Measurements from ENCODE around the gene ADGRB3. TPM values are rescaled to one million over a fixed set of nuclear protein-coding genes. Genes with fewer than 3 reads are reported as not detected.

ADGRB3 gene
- total RNA-seq, 1 experiment from 2014 or later: not detected

GRCh38 chr6:69308584-69308983 is 673.5 kb downstream of the ADGRB3 start:
- no peaks in the 10 kb centered on the region for H3K27me3 ChIP-seq (replicated peaks)
- no peaks in the 10 kb centered on the region for H3K4me1 ChIP-seq (replicated peaks)
- DNase-seq (ENCODE audit: low read depth in 1 of 2, low spot score in 2 of 2): no peak
- no peak overlapping the region for H3K4me3 ChIP-seq
- no peaks in the 10 kb centered on the region for H3K9me3 ChIP-seq (replicated peaks)
- no peak overlapping the region for H3K27ac ChIP-seq
- H3K36me3 ChIP-seq: no peaks in the 10 kb centered on the region

- Histone ChIP-seq H3K27ac (no peak overlapping the region), H3K36me3 (no peaks in the 10 kb centered on the region), H3K4me1 (replicated peaks) (no peaks in the 10 kb centered on the region), H3K4me3 (no peak overlapping the region), H3K27me3 (replicated peaks) (no peaks in the 10 kb centered on the region), H3K9me3 (replicated peaks) (no peaks in the 10 kb centered on the region)
- no peak for DNase-seq (ENCODE audit: low read depth in 1 of 2, low spot score in 2 of 2)
Observed at GRCh38 chr6:69311888-69312287, 676.8 kb downstream of the ADGRB3 start.

DNA sequence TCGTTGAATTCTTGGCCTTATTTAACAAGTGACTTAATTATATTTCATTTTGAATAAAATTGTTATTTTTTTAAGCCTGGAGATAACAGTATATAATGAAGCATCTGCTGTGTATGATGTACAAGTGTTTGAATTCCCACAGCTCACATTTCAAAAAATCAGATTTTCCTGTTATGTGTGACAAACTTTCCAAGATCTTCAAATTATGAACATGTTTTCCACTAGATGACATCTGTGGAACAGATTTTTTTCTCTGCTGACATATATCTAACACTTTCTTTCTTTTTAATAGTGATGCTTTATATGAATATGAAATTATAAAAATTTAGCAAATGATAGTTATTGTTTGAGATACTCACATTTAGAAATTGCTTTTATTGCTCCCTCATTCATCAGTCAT is 678.9 kb downstream of the ADGRB3 start:
- no peaks in the 10 kb centered on the region for H3K36me3 ChIP-seq
- H3K4me3 ChIP-seq: no peak overlapping the region
- DNase-seq (ENCODE audit: low read depth in 1 of 2, low spot score in 2 of 2): no peak
- no peaks in the 10 kb centered on the region for H3K4me1 ChIP-seq (replicated peaks)
- H3K9me3 ChIP-seq (replicated peaks): no peaks in the 10 kb centered on the region
- no peak overlapping the region for H3K27ac ChIP-seq
- no peaks in the 10 kb centered on the region for H3K27me3 ChIP-seq (replicated peaks)

DNA sequence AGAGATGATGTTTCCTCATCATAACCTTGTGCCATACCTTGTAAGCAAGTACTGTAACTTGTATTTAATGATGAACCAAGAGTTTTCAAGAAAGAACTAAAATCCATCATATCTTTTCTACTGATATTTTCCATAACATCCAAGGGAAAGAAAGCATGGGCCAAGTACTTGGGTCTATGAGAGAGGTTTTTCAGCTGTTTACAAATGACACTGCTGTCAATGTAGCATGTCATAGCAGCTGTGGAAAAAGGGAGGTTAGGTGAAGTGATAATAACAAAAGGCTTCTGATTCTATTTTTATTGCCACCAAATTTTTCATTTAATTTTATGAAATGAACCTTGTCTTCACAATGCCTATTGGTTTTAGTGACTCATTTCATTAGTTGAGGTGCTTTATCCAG is 679.4 kb downstream of the ADGRB3 start:
- DNase-seq (ENCODE audit: low read depth in 1 of 2, low spot score in 2 of 2): no peak
- Histone ChIP-seq H3K4me1 (replicated peaks) (no peaks in the 10 kb centered on the region), H3K36me3 (no peaks in the 10 kb centered on the region), H3K27ac (no peak overlapping the region), H3K4me3 (no peak overlapping the region), H3K27me3 (replicated peaks) (no peaks in the 10 kb centered on the region), H3K9me3 (replicated peaks) (no peaks in the 10 kb centered on the region)

DNA sequence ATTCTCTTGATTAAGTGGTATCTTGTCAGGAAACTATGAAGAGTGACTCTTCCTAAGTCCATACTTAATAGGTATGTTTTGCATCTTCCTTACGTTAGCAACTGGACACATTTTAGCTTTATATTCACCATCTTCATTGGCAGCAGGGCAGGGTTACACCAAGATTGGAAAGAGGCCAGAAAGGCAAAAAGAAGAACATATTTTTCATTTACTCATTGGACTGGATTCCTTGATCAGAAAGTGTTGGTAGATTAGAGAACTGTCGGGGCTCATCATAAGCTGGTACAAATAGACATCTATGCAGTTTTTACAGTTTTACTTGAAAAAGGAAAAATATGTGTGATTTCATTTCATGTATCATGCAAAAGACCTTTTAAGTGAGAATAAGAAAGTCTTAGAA is 696.8 kb downstream of the ADGRB3 start:
- Histone ChIP-seq H3K27ac (no peak overlapping the region), H3K27me3 (replicated peaks) (0 out of 2 replicates have a peak, but pooled peaks cover 4% of the 10 kb centered on the region), H3K9me3 (replicated peaks) (no peaks in the 10 kb centered on the region; the same call in 1 of the 2 replicates), H3K4me1 (replicated peaks) (no peaks in the 10 kb centered on the region), H3K4me3 (no peak overlapping the region), H3K36me3 (no peaks in the 10 kb centered on the region)
- no peak for DNase-seq (ENCODE audit: low read depth in 1 of 2, low spot score in 2 of 2)

DNA sequence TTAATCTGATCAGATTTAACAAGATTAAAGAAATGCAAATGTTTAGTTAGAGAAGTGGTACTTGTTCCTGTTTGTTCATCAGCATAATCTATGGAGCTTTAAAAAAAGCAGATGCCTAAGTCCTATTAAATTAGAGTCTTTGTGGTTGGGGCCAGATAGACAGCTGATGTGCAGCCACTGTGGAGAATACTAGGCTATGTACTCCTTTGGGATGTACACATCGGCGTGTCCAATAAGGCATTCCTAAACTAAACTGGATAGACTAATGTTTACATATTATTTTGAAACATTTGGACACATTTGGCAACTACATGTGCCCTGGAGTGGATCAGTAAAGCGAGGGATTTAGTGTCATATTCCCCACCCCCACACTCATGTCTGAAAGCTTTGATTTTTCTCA is 702.2 kb downstream of the ADGRB3 start:
- Histone ChIP-seq H3K9me3 (replicated peaks) (no peaks in the 10 kb centered on the region; the same call in 1 of the 2 replicates), H3K27ac (no peak overlapping the region), H3K36me3 (no peaks in the 10 kb centered on the region), H3K4me1 (replicated peaks) (no peaks in the 10 kb centered on the region), H3K27me3 (replicated peaks) (no peaks in the 10 kb centered on the region), H3K4me3 (no peak overlapping the region)
- no peak for DNase-seq (ENCODE audit: low read depth in 1 of 2, low spot score in 2 of 2)

DNA sequence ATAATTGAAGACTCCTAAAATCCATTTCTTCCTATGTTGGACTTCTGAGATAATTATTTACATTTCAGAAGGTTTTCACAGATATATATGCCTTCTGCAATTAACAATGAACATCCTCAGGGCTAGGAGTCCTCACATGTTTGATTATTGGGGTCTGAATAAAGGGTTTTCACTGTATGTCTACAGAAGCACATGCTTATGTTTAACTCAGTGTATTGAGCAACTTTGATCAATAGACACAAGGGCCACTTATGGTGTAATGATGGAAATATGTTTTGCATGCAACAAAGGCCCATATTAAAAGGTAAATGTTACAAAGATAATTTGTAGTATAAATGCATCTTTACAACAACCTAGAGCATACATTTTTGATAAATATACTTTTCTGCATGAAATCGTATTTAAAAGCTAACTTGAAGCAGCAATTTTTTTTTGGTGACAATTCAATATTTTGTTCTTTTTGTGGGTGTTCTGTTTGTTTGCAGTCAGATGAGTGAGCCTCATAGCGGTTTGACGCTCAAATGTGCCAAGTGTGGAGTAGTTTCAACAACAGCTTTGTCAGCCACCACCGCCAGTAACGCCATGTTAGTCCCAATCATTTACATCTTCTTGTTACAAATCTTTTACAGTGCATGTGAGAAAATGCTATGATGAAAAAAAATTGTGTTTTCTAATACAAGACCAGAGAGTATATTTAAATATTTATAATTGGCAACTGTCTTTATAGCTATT is 703.5 kb downstream of the ADGRB3 start:
- Histone ChIP-seq H3K27me3 (replicated peaks) (no peaks in the 10 kb centered on the region), H3K9me3 (replicated peaks) (no peaks in the 10 kb centered on the region; the same call in 1 of the 2 replicates), H3K4me1 (replicated peaks) (no peaks in the 10 kb centered on the region), H3K4me3 (no peak overlapping the region), H3K27ac (no peak overlapping the region), H3K36me3 (no peaks in the 10 kb centered on the region)
- DNase-seq (ENCODE audit: low read depth in 1 of 2, low spot score in 2 of 2): no peak

GRCh38 chr6:69339163-69339550 is 704.1 kb downstream of the ADGRB3 start:
- H3K4me1 ChIP-seq (replicated peaks): no peaks in the 10 kb centered on the region
- no peak for DNase-seq (ENCODE audit: low read depth in 1 of 2, low spot score in 2 of 2)
- H3K9me3 ChIP-seq (replicated peaks): no peaks in the 10 kb centered on the region; the same call in 1 of the 2 replicates
- H3K4me3 ChIP-seq: no peak overlapping the region
- H3K27ac ChIP-seq: no peak overlapping the region
- no peaks in the 10 kb centered on the region for H3K36me3 ChIP-seq
- H3K27me3 ChIP-seq (replicated peaks): no peaks in the 10 kb centered on the region

DNA sequence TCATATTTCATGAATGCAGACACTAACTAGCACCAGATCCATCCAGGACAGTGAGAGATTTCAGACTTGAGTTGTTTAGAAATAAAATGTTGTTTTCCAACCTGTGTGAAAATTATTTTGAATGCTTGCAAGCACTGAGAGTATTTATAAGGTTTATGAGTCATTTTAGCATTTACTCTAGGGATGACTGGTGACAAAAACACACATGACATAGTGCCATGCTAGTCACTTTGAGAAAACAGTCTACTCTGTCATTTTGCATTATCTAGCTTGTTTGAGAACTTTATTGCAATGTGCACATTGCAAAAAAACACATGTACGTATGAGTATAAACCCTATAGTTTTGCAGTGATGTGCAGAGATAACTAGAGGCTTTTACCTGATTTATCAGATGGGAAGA is 705.1 kb downstream of the ADGRB3 start:
- H3K36me3 ChIP-seq: no peaks in the 10 kb centered on the region
- DNase-seq (ENCODE audit: low read depth in 1 of 2, low spot score in 2 of 2): no peak
- H3K27ac ChIP-seq: no peak overlapping the region
- no peaks in the 10 kb centered on the region for H3K27me3 ChIP-seq (replicated peaks)
- H3K4me3 ChIP-seq: no peak overlapping the region
- H3K4me1 ChIP-seq (replicated peaks): no peaks in the 10 kb centered on the region
- no peaks in the 10 kb centered on the region; the same call in 1 of the 2 replicates for H3K9me3 ChIP-seq (replicated peaks)

DNA sequence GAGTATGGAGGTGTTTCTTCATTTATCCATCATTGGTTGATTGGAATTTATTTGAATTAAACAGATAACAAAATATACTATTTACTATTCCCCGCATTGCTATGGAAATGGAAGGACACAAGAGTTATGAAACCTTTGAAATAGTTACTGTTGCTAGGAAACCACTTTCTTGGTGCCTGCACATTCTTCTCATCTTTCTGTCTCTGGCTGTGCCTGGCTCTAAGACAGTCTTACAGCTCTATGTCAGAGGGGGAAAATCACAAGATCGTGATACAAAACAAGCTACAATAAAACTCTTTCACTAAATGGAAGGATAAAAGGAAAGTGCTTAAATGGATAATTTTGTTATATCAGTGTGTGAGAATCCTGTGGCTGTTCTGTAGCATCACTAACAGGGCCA is 708.8 kb downstream of the ADGRB3 start:
- Histone ChIP-seq H3K27ac (no peak overlapping the region), H3K4me3 (no peak overlapping the region), H3K36me3 (no peaks in the 10 kb centered on the region), H3K4me1 (replicated peaks) (no peaks in the 10 kb centered on the region), H3K27me3 (replicated peaks) (no peaks in the 10 kb centered on the region), H3K9me3 (replicated peaks) (no peaks in the 10 kb centered on the region)
- no peak for DNase-seq (ENCODE audit: low read depth in 1 of 2, low spot score in 2 of 2)

DNA sequence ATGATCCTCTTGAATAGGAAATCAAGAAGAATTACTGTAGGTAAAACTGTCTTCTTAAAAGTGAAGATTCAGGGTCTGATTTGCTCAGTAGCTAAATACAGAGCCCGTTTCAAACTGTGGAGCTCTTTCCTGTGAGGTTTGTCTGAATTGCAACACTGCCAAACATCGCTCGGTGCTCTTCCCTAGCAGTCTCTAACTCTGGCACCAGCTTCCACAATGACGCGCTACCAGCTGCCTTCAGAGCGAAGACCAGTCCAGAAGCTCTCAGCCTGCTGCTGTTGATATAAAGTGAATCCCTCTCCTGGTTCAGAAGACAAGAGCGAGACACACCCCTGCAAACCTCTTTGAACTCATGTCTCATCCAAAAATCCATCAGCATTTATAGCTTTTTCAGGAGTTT is 714.7 kb downstream of the ADGRB3 start:
- Histone ChIP-seq H3K4me3 (no peak overlapping the region), H3K9me3 (replicated peaks) (no peaks in the 10 kb centered on the region), H3K36me3 (no peaks in the 10 kb centered on the region), H3K27me3 (replicated peaks) (no peaks in the 10 kb centered on the region), H3K4me1 (replicated peaks) (no peaks in the 10 kb centered on the region), H3K27ac (no peak overlapping the region)
- DNase-seq (ENCODE audit: low read depth in 1 of 2, low spot score in 2 of 2): no peak

DNA sequence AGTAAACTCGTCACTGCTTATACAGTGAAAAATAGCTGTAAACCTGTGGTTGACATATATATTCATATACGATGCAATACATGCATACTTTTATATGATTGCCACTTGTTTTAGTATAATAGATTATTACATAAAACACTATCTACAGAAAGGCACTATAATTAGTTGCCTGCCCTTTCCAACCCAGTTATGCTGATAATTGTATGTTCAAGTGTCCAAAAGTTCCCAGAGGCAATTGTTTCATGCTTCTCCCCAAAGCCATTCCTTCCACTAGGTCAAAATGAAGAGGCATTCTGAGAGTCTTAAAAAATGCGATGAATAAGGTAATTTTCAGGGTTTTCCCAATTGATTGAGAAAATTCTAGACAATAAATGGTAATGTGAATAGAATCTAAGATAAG is 727.1 kb downstream of the ADGRB3 start:
- Histone ChIP-seq H3K4me1 (replicated peaks) (no peaks in the 10 kb centered on the region), H3K36me3 (no peaks in the 10 kb centered on the region), H3K27ac (no peak overlapping the region), H3K4me3 (no peak overlapping the region), H3K27me3 (replicated peaks) (no peaks in the 10 kb centered on the region), H3K9me3 (replicated peaks) (no peaks in the 10 kb centered on the region)
- DNase-seq (ENCODE audit: low read depth in 1 of 2, low spot score in 2 of 2): no peak

DNA sequence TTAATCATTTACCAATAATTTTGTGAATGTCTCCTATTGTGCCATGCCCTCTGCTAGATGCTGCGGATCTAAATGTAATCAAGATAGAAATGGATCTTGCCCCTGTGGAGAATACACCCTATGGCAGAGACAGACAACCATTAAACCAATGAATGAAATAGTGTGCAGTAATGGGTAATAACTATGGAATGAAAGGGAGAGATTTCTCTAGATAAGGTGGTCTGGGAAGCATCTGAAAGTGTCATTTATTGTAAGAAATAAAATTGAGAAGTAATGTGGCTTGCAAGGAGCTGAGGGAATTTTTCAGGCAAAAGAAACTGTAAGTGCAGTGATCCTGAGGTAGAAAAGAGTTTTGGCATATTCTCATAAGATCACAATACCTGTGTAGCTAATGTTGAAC is 731.7 kb downstream of the ADGRB3 start:
- no peaks in the 10 kb centered on the region for H3K36me3 ChIP-seq
- no peak overlapping the region for H3K27ac ChIP-seq
- no peaks in the 10 kb centered on the region for H3K4me1 ChIP-seq (replicated peaks)
- H3K27me3 ChIP-seq (replicated peaks): no peaks in the 10 kb centered on the region
- DNase-seq (ENCODE audit: low read depth in 1 of 2, low spot score in 2 of 2): no peak
- H3K9me3 ChIP-seq (replicated peaks): no peaks in the 10 kb centered on the region
- H3K4me3 ChIP-seq: no peak overlapping the region

GRCh38 chr6:69368613-69369012 is 733.5 kb downstream of the ADGRB3 start:
- H3K27me3 ChIP-seq (replicated peaks): no peaks in the 10 kb centered on the region
- no peak for DNase-seq (ENCODE audit: low read depth in 1 of 2, low spot score in 2 of 2)
- no peak overlapping the region for H3K27ac ChIP-seq
- no peaks in the 10 kb centered on the region for H3K9me3 ChIP-seq (replicated peaks)
- no peaks in the 10 kb centered on the region for H3K4me1 ChIP-seq (replicated peaks)
- no peaks in the 10 kb centered on the region for H3K36me3 ChIP-seq
- H3K4me3 ChIP-seq: no peak overlapping the region

GRCh38 chr6:69370763-69371162 is 735.7 kb downstream of the ADGRB3 start:
- H3K27ac ChIP-seq: no peak overlapping the region
- H3K27me3 ChIP-seq (replicated peaks): no peaks in the 10 kb centered on the region
- no peaks in the 10 kb centered on the region for H3K9me3 ChIP-seq (replicated peaks)
- no peak for DNase-seq (ENCODE audit: low read depth in 1 of 2, low spot score in 2 of 2)
- no peak overlapping the region for H3K4me3 ChIP-seq
- H3K4me1 ChIP-seq (replicated peaks): no peaks in the 10 kb centered on the region
- H3K36me3 ChIP-seq: no peaks in the 10 kb centered on the region
